Right cardiac atrium (tissue), 5 donors: Measurements from ENCODE around the gene ITM2C. TPM values are rescaled to one million over a fixed set of nuclear protein-coding genes. Genes with fewer than 3 reads are reported as not detected.
A peak's percentile ranks its signal among the peaks of the same experiment; 100 is the strongest.

Experiments used
- ATAC-seq, 2 donors: fragments of 200-7000 bp; cut with Tn5 transposase; one replicate each; pipeline versions ENCODE4 v1.8.0 to v1.9.1; 2020; ENCODE audit warnings: moderate library complexity in 2 of 2, mild to moderate bottlenecking in 1 of 2
- DNase-seq, 3 donors: peaks; one replicate each; pipeline ENCODE4 v3.0.0-alpha.2; 2020
- H3K27ac ChIP-seq: one replicate; pipeline ENCODE4 v1.5.1; 2013; ENCODE audit warnings: mild to moderate bottlenecking, low read length, control low read depth, moderate library complexity
- H3K27me3 ChIP-seq: one replicate; pipeline ENCODE4 v1.6.1; 2013; ENCODE audit not compliant: control insufficient read depth, insufficient read depth
- H3K4me1 ChIP-seq: one replicate; pipeline ENCODE4 v1.6.1; 2013; ENCODE audit warnings: low read length; ENCODE audit not compliant: control insufficient read depth, insufficient read depth
- H3K4me3 ChIP-seq: one replicate; pipeline ENCODE4 v1.5.1; 2013; ENCODE audit warnings: low read length, control low read depth
- H3K9me3 ChIP-seq: one replicate; pipeline ENCODE4 v1.6.1; 2013; ENCODE audit warnings: low read length; ENCODE audit not compliant: control insufficient read depth
- WGBS: extraction: QIAGEN DNeasy Blood & Tissue Kit; methylation state at CpG from one replicate; pipeline ENCODE4 v1.1.7; 2013; 5-methylcytosine and 5-hydroxymethylcytosine counted together
- intact Hi-C, 4 donors: fragments of 100-400 bp; cut with DNase I; formaldehyde crosslinking; loops; one replicate each; pipeline versions ENCODE4 v1.11.0 to v1.14.0; 2022 to 2023
- polyA plus RNA-seq: library from polyadenylated mRNA; stranded (reverse); fragments of 200-250 nt; gene quantifications from one replicate; pipeline ENCODE4 v1.2.3, GENCODE V29; 2013
- total RNA-seq, 4 donors: library from RNA; stranded (reverse); fragmentation: NEBNext Ultra II Directional; extraction: Animal tissue kit (Norgen Biotek cat#: 25700); gene quantifications; one replicate each; pipeline ENCODE4 v1.2.1, GENCODE V29; 2021
- donor health status: healthy with polysubstance abuse.
- donor health status: DM: no; HTN: yes; CAD: no.
- donor health status: DM: no; HTN: no; CAD: no.
- donor health status: DM: no; HTN: yes; CAD: no; lungs with severe emphysema.
- donor health status: DM: yes; HTN: yes; CAD: no.

ITM2C gene
- total and polyA plus RNA-seq, 5 donors: 40.5 to 73.1 (median 59.4) TPM

DNA sequence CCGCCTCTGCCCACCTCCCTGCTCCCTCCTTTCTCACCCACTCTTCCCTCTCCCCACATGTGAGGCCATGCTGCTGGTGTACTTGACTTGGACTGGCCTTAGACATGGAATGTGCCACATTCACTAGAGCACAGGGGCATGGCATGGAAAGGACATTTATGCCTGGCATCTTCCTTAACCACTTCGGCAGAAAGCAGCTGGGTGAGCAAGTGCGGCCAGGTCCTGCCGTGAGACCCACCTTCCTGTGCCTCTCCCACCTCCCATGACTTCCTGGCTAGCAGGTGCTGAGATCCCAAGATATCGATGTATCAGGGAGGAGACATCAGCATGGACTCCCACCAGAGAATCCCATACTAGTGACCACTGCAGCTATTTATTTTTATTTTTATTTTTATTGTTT lies 47.3 kb downstream of the ITM2C start:
- no peaks in the 10 kb centered on the region for H3K27me3 ChIP-seq
- intact Hi-C loops: no loop called here
- no peak overlapping the region for H3K4me3 ChIP-seq
- H3K27ac ChIP-seq: no peak overlapping the region
- ATAC-seq (no peak), DNase-seq (no peak)
- H3K4me1 ChIP-seq: no peaks in the 10 kb centered on the region
- WGBS: 90% methylated on average over 5 of the region's 5 CpGs
- H3K9me3 ChIP-seq: no peaks in the 10 kb centered on the region

- 96% methylated on average over 5 of the region's 5 CpGs for WGBS
- intact Hi-C loops: no loop called here
- H3K27me3 ChIP-seq: no peaks in the 10 kb centered on the region
- no peak overlapping the region for H3K27ac ChIP-seq
- H3K9me3 ChIP-seq: no peaks in the 10 kb centered on the region
- DNase-seq: no peak
- ATAC-seq: no peak
- H3K4me1 ChIP-seq: no peaks in the 10 kb centered on the region
- H3K4me3 ChIP-seq: no peak overlapping the region
Measured at GRCh38 chr2:230912724-230913123, 48.0 kb downstream of the ITM2C start.

- WGBS: 77% methylated on average over 5 of the region's 5 CpGs
- intact Hi-C loops: no loop called here
- Histone ChIP-seq H3K9me3 (no peaks in the 10 kb centered on the region), H3K4me1 (no peaks in the 10 kb centered on the region), H3K27me3 (no peaks in the 10 kb centered on the region), H3K27ac (no peak overlapping the region), H3K4me3 (no peak overlapping the region)
- no peak for ATAC-seq
- DNase-seq: peak in 2 of 3 donors; percentile 20 to 29
Measured at GRCh38 chr2:230913406-230914143, 48.8 kb downstream of the ITM2C start.

DNA sequence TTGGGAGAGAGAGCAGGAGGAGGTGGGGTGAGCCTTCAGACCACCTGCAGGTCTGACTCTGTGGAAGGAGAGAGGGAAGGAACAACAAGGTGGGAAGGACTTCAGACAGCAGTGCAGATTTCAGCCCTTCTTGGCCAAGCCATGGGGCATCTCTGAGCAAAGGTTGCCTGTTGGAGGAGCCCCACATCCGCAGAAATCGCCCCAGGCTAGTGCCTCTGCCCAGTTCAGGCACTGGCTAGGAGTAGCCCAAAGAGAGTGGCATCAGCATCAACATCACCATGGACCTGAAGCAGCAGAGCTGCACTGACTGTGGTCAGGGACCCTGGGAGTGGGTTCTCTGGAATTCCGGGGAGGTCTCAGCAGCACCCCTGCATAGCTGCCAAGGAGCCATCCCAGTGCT lies 50.1 kb downstream of the ITM2C start:
- intact Hi-C loops: no loop called here

GRCh38 chr2:230915319-230915718 lies 50.6 kb downstream of the ITM2C start:
- no peaks in the 10 kb centered on the region for H3K27me3 ChIP-seq
- H3K27ac ChIP-seq: no peak overlapping the region
- H3K9me3 ChIP-seq: no peaks in the 10 kb centered on the region
- H3K4me3 ChIP-seq: no peak overlapping the region
- no peaks in the 10 kb centered on the region for H3K4me1 ChIP-seq
- intact Hi-C loops: no loop called here
- 76% methylated on average over 6 of the region's 6 CpGs for WGBS
- ATAC-seq (no peak), DNase-seq (no peak)

More for the DNA sequence above, 50.1 kb downstream of the ITM2C start:
- Histone ChIP-seq H3K4me1 (no peaks in the 10 kb centered on the region), H3K4me3 (no peak overlapping the region), H3K9me3 (no peaks in the 10 kb centered on the region), H3K27ac (no peak overlapping the region), H3K27me3 (no peaks in the 10 kb centered on the region)
- DNase-seq (peak in 1 of 3 donors; percentile 16), ATAC-seq (no peak)
- WGBS: 85% methylated on average over 3 of the region's 3 CpGs

DNA sequence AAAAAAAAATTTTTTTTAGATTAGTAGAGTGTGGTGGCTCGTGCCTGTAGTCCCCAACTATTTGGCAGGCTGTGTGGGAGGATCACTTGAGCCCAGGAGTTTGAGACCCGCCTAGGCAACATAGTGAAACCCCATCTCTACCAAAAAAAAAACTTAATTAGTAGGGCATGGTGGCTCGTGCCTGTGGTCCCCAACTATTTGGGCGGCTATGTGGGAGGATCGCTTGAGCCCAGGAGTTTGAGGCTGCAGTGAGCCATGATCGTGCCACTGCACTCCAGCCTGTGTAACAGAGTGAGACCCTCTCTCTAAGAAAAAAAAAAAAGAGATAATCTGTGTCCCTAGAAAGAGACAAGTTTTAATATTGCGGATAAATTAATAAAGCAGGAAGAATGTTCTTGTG lies 51.5 kb downstream of the ITM2C start:
- Histone ChIP-seq H3K27me3 (no peaks in the 10 kb centered on the region), H3K4me1 (no peaks in the 10 kb centered on the region), H3K27ac (no peak overlapping the region), H3K9me3 (no peaks in the 10 kb centered on the region), H3K4me3 (no peak overlapping the region)
- DNase-seq (no peak), ATAC-seq (no peak)
- WGBS: 80% methylated on average over 7 of the region's 7 CpGs
- intact Hi-C loops: no loop called here

DNA sequence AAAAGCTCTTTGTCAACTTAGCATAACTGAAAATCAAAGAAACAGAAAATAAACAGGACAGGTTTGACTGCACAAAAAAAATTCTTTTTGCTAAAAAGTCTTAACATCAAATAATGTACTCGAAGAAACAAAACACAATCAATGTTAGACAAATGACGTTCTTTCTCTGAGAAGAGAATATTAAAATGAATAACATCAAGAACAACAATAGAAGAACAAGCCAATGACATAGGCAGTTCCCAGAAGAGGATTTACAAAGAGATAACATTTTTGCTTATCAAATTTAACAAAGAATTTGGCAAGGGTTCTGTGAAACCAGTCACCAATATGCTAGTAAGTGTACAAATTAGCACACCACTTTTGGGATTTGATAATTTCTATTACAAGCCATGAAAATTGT lies 54.5 kb downstream of the ITM2C start:
- Histone ChIP-seq H3K4me1 (no peaks in the 10 kb centered on the region), H3K4me3 (no peak overlapping the region), H3K9me3 (no peaks in the 10 kb centered on the region), H3K27me3 (no peaks in the 10 kb centered on the region), H3K27ac (no peak overlapping the region)
- WGBS: 64% methylated on average over 2 of the region's 2 CpGs
- DNase-seq (no peak), ATAC-seq (no peak)
- intact Hi-C loops: no loop called here

- no peak for ATAC-seq
- 68% methylated on average over 2 of the region's 2 CpGs for WGBS
- Histone ChIP-seq H3K4me1 (no peaks in the 10 kb centered on the region), H3K27me3 (no peaks in the 10 kb centered on the region), H3K9me3 (no peaks in the 10 kb centered on the region), H3K27ac (no peak overlapping the region), H3K4me3 (no peak overlapping the region)
- DNase-seq: no peak
- intact Hi-C loops: no loop called here
Measured at GRCh38 chr2:230919681-230920080, 54.9 kb downstream of the ITM2C start.

DNA sequence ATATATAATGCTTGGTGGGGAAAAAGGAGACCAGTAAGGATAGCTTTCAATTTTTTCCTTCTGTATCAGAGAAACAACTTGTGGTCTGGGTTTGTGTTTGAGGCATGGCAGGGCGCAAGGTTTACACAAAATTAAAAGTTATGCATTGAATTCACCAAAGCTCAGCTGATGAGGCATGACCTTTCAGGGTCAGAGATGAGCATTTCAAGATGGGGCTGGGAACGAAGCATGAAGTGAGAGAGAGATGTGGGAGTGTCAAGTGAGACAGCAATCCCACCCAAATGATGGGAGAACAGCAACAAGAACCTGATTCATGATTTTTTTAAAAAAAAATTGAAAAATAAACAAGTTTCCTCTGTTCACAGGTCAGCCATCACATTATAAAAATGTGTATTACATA lies 55.4 kb downstream of the ITM2C start:
- intact Hi-C loops: no loop called here
- H3K27ac ChIP-seq: no peak overlapping the region
- ATAC-seq (no peak), DNase-seq (no peak)
- no peaks in the 10 kb centered on the region for H3K9me3 ChIP-seq
- no peak overlapping the region for H3K4me3 ChIP-seq
- no peaks in the 10 kb centered on the region for H3K4me1 ChIP-seq
- 67% methylated on average over 2 of the region's 2 CpGs for WGBS
- H3K27me3 ChIP-seq: no peaks in the 10 kb centered on the region

- ATAC-seq (no peak), DNase-seq (no peak)
- intact Hi-C loops: no loop called here
- no peaks in the 10 kb centered on the region for H3K4me1 ChIP-seq
- no peaks in the 10 kb centered on the region for H3K27me3 ChIP-seq
- 77% methylated on average over 11 of the region's 11 CpGs for WGBS
- H3K4me3 ChIP-seq: no peak overlapping the region
- H3K9me3 ChIP-seq: no peaks in the 10 kb centered on the region
- no peak overlapping the region for H3K27ac ChIP-seq
Measured at GRCh38 chr2:230921806-230922595, 57.3 kb downstream of the ITM2C start.

GRCh38 chr2:230922951-230923717 lies 58.4 kb downstream of the ITM2C start:
- no peak for ATAC-seq
- no peak for DNase-seq
- no peak overlapping the region for H3K4me3 ChIP-seq
- H3K4me1 ChIP-seq: no peaks in the 10 kb centered on the region
- H3K9me3 ChIP-seq: no peaks in the 10 kb centered on the region
- 91% methylated on average over 16 of the region's 16 CpGs for WGBS
- H3K27me3 ChIP-seq: no peaks in the 10 kb centered on the region
- intact Hi-C loops: no loop called here
- no peak overlapping the region for H3K27ac ChIP-seq
